HG02759 (cell line): Measurements from ENCODE around the gene ERMAP.

Experiments used
- ATAC-seq: cut with Tn5 transposase; IDR thresholded peaks from one replicate; pipeline ENCODE4 v1.9.1; 2021; ENCODE audit warnings: mild to moderate bottlenecking, moderate library complexity; ENCODE audit not compliant: unreplicated experiment

The ERMAP gene, protein sequence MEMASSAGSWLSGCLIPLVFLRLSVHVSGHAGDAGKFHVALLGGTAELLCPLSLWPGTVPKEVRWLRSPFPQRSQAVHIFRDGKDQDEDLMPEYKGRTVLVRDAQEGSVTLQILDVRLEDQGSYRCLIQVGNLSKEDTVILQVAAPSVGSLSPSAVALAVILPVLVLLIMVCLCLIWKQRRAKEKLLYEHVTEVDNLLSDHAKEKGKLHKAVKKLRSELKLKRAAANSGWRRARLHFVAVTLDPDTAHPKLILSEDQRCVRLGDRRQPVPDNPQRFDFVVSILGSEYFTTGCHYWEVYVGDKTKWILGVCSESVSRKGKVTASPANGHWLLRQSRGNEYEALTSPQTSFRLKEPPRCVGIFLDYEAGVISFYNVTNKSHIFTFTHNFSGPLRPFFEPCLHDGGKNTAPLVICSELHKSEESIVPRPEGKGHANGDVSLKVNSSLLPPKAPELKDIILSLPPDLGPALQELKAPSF

DNA sequence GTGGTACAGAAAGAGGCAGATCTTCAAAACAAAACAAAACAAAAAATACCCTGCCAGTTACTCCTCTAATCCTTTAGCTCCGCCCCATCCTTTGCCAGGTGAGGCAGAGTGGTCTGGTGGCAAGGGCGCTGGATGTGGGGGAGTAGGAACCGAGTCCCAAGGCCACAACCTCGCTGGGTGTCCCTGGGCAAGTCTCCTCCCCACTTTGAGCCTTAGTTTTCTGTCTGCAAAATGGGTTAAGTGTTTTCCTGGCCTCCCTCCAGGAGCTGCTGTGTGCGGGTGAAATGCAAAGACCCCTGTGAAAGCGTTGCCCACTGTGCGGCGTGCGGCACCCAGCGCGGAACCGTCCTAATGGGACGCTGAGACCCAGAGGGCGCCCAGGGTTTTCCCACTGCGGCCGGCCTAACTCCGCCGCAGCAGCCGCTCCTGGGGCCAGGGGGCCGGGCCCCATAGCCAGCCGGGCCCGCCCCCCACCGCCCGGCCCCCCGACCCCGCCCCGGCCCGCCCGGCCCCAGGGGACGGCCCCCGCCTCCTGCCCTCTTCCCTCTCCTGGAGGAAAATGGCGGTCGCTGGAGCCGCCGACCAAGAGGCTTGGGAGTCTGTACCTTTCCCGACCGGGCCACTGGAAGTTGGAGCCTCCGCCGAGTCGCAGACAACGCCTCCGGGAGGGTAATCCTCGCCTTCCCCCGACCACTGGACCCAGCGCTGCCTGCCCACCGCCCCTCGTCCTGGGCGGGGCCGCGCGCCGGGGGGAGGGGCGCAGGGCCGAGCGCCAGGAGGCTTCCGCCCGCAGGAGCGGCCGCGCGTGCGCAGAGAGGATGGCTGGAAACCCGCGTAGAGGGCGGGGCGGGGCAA, at the start of gene ERMAP, which contains the start of gene SVBP:
TSS of gene ERMAP (plus strand) at position 538 of the 855 bp plus-strand sequence. CDS start 13,327 bp downstream, outside the sequence.
TSS of gene SVBP (minus strand) at position 813 of the 855 bp plus-strand sequence. CDS start 853 bp downstream, outside the sequence.
- peak; percentile 87 for ATAC-seq

DNA sequence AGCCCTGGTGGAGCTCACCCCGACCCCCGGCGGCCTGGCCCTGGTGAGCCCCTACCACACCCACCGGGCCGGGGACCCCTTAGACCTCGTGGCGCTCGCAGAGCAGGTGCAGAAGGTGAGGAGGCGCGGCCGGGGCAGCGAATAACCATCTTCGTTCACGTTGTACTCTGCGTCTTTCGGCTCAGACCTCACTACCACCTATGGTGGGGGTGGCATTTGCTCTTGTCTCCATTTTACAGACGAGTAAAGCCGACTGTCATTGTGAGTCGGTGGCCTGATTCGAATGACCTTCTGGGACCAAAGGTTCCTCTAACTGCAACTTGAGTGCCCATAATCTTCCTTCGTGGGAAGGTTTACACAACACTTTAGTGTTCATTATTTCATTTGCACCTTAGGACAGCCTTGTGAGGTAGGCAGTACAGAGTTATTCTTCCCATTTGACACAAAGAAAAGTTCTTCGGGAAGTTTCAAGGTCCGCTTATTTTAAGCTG, 49.4 kb upstream of the ERMAP start:
- ATAC-seq = peak; percentile 10

DNA sequence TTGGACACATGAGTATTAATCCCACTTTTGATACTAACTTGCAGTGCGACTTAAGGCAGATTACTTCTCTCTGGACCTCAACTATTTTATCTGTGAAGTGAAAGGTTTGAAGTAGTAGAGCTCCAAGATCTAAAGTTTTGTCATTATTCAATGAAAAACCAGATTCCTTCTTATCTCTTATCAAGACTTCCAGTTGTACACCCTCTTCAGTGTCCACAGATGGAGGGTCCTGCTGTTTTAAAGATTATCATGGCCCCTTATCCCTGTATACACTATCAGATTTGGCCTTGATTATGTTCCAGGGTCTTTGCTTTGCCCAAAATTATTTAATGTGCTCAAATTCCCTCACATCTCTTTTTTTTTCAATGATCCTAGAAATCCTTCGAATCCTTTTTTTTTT, 48.8 kb upstream of the ERMAP start:
- no peak for ATAC-seq

DNA sequence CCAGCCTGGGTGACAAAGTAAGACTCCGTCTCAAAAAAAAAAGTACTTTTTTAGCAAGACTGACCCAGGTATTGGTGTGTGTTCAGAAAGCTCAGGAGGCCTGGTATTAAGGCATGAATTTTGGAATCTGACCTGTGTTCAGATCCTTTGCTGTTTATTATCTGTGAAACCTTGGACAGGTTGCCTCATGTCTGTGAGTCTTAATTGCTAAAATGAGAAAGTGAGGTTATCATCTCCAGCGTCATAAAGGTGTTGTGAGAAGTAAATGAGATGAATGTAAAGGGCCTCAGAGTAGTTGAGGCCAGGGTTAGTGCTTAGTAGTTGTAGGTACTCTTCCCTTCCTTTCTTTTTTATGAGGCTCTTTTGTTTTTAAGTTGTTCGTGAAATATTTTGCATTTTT, 47.1 kb upstream of the ERMAP start:
- no peak for ATAC-seq

DNA sequence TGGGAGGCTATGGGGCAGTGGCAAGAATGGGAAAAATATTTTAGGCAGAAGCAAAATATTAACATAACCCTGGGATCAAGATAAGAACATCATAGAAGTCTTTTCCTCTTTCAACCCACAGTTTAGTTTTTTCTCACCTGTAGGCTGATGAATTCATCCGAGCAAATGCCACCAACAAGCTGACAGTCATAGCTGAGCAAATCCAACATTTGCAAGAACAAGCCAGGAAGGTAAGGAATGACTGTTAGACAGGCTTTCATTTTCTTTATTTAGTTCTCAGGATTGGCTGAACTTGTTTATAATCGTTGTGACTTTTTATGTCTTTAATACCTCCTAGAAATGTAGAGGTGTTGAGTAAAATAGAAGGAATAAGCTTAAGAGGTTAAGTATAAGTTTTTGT, 43.5 kb upstream of the ERMAP start:
- no peak for ATAC-seq

DNA sequence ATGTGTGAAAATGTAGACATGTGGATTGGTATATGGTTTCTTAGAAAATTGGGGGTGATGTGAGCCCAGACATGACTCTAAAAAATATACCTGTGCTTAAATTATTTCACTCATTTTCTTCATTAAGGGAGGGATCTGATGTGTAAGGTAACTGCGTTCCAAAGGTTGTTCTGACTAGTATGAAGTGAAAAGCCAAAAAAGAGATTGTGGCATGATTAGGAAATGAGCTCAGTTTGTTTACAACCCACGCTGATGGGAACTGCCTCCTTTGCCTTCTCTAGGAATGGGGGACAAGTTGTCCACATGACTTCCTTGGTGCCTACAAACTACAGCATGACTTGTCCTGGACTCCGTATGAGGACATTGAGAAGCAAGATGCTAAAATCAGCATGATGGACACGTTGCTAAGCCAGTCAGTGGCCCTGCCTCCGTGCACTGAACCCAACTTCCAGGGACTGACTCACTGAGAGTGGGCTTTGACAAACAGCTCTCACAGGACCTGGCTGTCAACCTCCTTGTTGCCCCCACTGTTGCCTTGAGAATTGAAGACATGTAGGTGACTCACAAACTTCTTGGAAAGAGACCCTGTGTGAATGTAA, 41.9 kb upstream of the ERMAP start:
- ATAC-seq = no peak

DNA sequence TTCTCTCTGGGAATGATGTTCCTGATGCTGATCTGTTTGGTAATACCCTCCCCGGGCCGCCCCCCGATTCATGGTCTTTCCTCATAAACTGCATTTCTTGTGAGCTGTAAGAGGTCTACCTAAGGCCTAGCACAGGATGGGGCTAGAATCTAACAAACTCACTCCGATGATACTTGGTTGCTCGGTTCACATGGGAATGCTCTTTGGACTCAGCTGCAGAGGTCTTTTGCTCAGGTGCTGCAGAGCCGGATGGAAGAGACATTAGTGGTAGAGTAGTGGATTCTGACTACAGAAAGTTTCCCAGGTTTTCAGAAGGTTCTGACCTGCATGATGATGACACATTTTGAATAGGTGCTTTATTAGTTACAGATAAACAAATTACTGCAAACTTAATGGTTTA, 40.4 kb upstream of the ERMAP start:
- no peak for ATAC-seq

DNA sequence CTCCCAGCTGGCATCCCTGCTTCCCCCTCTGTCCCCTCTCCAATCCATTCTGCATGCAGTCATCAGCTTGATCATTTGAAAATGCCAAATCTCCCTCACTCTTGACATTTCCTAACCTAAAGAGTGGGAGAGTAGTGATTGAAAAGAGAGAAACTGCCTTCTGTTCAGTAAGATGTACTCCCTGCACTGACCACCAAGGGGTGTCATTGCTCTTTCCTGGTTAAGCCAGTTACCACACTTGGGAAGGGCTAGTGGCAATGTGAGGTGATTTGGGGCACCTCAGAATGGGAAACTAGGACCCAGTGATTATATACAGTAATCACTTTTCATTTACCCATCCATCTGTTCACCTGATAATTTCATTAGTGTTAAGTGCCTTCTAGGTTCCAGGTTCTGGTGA, 39.1 kb upstream of the ERMAP start:
- no peak for ATAC-seq

DNA sequence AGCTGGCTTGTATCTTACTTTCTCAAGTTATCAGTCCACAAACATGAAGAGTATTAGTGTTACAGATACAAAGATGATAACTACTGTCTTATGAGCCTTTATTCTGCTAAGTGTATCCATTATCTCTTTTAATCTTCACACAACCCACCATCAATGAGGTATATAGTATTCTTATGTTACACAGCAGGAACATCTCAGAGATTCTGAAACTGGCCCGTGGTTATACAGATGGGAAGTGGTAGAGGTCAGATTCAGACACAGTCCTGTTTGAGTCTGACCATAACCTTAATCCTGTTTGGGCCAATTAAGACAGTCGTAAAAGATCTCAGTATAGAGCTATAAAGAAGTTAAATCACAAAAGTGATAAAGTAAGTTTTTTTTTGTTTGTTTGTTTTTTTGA, 37.2 kb upstream of the ERMAP start:
- no peak for ATAC-seq

DNA sequence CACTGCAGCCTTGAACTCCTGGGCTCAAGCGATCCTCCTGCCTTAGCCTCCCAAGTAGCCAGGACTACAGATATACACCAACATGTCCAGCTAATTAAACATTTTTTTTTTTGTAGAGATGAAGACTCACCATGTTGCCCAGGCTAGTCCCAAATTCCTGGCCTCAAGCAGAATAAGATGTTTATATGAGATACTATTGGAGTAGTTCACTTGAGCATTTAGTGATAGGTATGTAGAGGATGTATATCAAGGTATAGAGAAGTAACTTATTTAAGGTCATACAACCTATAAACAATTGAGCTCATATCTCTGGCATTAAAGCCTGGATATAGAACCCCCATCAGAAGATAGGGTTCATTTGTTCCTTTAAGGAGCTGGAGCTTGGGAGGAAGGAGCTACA, 36.7 kb upstream of the ERMAP start:
- no peak for ATAC-seq

DNA sequence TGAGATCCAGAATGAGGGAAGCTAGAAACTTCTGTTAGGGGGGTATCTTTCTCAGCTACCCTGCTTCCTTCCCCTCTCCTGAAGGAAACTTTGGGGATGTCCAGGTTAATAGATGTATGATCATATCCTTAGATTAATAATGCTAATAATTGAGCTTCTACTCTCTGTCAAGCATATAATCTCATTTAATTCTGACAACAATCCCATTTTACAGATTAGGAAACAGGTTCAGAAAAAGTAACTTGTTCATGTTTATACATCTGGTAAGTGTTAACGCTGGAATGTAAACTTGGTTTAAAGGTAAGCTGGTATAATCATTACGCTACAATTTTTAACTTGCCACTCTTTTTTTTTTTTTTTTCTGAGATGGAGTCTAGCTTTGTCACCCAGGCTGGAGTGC, 33.8 kb upstream of the ERMAP start:
- ATAC-seq = no peak

DNA sequence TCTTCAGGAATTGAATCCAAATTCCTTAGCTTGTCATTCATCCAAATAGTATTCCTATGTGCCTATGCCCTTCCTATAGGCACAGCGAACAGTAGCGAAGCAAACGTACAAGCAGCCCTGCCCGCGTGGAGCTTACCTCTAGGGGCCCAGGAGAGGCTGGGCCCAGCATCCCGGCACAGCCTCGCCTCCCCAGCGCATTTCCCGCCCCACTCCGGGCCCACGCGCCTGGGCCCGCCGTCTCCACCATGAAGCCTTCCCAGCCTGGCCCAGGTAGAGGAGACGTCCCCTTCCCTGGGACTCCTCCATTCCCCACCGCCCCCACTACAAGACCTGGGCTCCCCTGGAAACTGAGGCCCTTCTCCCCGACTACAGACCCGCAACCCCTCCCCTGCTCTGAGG, 32.4 kb upstream of the ERMAP start:
- no peak for ATAC-seq

DNA sequence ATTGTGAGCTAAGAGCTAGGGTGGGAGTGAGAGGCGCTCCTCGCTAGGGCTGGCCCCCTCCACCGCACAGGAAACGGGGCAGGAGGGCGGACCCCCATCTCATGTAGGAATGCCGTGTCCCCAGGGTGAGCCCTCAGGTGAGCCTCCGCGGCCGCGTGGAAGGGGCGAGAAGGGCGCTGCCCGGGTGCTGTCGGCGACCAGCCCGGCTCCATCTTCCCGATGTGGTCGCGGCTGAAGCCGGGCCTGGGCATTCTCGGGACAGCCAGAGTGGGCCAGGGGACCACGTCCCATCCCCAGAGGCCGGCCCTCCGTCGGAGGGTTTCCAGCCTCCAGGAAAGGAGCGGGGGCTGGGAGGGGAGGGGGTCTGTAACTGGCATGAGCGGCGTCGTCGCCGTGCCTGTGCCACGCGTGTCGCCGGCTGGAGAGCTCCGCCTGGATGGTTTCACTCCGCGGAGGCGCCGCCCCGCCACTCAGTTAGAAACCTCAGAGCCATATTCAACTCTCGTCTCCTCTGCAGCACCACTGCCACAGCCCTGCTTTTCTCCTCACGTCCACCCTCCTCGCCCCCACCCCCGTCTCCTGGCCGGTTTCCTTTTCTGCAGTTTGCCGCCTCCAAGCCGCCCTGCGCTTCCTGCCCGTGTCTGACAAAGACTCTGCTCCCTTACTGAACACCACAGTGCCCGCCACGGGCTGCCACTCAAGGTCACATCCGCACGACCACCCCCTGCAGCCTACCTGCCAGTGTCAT, 31.8 kb upstream of the ERMAP start, which contains the start of gene TMEM269:
TSS of gene TMEM269 (plus strand) at position 46 of the 748 bp plus-strand sequence. CDS start 4,903 bp downstream, outside the sequence.
- ATAC-seq = no peak

DNA sequence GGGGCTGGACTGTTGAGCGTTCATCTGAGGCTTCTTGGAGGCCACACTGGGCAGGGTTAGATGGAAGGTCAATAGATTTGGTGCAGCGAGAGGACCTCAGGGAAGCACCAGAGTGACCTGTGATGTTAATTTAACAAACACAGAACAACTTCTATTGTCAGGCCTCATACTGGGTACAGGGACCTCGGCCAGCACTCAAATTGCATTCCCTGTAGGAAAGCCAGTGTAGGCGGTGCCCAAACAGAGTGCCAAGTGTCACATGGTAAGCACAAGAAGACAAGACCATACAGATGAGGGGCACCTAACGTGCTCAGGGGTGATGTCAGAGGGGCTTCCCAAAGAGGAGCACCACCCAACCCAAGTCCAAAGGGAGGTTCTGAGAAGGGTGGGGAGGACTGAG, 30.8 kb upstream of the ERMAP start:
- no peak for ATAC-seq

DNA sequence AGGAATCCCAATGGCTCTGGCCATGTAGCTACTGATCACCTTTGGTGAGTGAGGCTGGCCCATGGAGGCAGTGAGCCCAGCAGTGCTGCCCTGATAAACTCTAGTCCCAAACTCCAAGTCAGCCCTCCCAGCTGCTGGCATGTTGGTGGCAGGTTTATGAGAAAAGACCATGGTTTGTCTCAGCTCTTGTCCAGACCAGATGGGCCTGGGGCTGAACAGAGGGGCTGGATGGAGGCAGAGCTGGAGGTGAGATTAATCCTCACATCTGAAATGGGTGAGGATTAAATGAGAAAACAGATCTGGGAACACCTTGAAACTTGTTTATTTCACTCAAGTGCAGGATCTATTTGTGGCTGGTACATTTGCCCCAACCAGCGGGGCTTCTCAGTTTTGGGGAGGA, 28.9 kb upstream of the ERMAP start:
- no peak for ATAC-seq

DNA sequence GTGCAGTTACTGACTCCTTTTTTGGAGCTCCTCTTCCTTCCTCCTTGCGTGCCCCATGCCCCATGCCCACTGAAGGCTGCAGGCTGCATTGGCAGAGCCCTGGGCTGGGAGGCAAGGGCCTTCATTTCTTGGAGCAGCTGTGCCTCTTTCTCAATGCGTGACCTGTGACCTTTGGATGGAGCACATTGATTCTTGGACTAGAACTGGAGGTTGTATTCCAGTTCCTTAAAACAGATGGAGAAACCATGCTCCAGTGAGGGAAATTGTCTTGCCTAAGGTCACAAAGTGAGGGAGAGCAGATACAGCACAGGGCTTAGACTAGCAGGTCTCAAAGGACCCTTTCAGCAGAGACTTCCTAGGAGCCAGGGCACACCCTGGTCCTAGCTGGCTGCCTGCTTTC, 23.1 kb upstream of the ERMAP start:
- no peak for ATAC-seq

DNA sequence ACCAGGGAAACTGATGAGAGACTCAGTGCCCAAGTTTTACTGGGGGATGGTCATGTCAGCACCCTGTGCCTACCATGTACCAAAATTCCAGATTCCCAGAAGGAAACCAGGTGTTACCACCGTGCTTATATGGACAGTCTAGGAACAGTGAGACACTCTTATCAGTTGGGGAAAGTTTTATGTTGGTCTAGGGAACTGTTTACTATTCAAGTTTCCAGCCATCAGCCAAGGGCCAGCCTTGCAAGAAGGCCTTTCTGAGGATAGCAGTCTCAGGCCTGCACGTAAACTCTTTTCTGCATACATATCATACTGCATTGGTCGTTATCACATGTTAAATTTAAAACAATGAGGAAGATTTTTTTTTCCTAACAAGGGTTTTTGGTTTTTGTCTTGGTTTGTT, 19.5 kb upstream of the ERMAP start:
- ATAC-seq = no peak

DNA sequence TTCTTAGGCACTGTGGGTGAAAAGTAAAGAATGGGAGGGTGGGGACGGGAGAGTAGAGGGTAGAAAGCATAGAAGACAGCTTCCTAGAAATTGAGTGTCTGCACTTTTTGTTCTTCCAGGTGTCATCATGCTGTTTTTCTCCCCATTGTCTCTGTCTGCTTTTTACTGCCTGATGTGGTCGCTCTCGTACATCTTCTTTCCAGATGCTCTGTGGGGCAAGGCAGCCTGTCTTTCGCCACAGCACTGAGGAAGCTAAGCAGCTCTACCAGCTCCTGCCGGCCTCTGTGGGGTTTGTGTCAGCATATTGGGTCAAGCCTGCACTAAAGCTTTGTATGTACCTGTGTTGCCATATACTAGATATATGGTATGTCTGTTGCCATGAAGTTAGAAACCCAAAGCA, 18.9 kb upstream of the ERMAP start:
- ATAC-seq = no peak

DNA sequence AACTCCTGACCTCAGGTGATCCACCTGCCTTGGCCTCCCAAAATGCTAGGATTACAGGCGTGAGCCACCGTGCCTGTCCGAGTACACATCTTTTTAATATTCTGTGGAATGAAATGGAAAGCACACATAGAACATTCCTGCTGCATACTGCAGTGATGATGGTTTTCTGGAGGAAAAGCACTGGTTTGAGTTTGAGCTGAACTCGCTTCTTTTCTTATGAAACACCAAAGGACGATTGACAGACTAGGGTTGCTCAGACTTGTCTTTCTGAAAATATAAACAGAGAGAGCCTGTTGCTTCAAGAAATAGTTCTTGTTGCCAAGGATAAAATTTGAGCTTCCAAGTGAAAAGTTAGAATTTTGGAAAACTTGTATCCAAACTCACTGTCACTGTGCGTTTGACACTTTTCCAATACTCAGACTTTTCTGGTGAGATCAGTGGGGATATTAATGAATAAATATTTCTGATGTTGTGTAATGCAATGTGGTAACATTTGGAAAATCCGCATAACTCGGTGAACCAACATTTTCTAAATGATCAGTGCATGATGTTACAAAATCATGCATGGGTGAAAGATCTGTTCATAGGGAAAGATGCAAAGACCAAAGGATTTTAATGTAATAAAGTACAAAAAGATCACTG, 15.0 kb upstream of the ERMAP start:
- no peak for ATAC-seq

DNA sequence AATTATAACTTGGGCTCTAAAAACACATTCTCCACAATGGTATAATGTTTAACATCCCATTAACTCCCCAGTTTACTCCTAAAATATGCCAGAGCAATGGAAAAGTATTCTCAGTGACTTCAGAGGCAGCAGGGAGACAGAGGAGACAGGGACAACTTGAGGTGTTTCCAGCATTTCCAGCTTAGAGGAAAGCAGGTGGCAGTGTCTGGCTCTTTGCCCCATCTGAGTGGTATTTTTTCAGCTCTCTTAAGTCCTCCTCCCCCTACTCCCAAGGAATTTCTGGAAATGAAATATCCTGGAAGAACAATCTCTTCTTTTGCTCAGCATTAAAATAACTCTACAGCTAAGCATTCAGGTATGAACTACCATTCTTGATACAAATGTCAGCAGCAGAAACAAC, 10.8 kb upstream of the ERMAP start:
- no peak for ATAC-seq
